K562 (cell line): Measurements from ENCODE around the gene STX11. TPM values are rescaled to one million over a fixed set of nuclear protein-coding genes. Genes with fewer than 3 reads are reported as not detected.

ENCODE experiments used
- ARID2 ChIP-seq: fragments of 450-650 bp; IDR thresholded peaks from 2 replicates; pipeline ENCODE4 v1.6.1; 2017; ENCODE audit warnings: antibody characterized with exemption, mild to moderate bottlenecking
- CBFB ChIP-seq: sonication (generic); formaldehyde crosslinking; IDR thresholded peaks from 2 replicates; pipeline ENCODE4 v1.4.0; 2020; ENCODE audit warnings: mild to moderate bottlenecking, missing genetic modification reagents
- CBX2 ChIP-seq: fragments of 200-600 bp; sonication (generic); IDR thresholded peaks from one replicate; pipeline ENCODE4 v1.6.1; 2012; ENCODE audit warnings: mild to moderate bottlenecking, low read length, inconsistent platforms; ENCODE audit not compliant: insufficient read depth, poor library complexity, severe bottlenecking
- CC2D1A ChIP-seq: fragments of 450-650 bp; IDR thresholded peaks from 2 replicates; pipeline ENCODE4 v1.6.1; 2017; ENCODE audit warnings: mild to moderate bottlenecking
- DACH1 ChIP-seq: fragments of 450-650 bp; IDR thresholded peaks from 2 replicates; pipeline ENCODE4 v1.6.1; 2018; ENCODE audit not compliant: partially characterized antibody
- DNMT1 ChIP-seq: fragments of 450-650 bp; IDR thresholded peaks from 2 replicates; pipeline ENCODE4 v1.6.1; 2016; ENCODE audit warnings: antibody characterized with exemption, mild to moderate bottlenecking
- FOXO4 ChIP-seq: fragments of 450-650 bp; formaldehyde crosslinking; IDR thresholded peaks from 2 replicates; pipeline ENCODE4 v1.4.0; 2020; ENCODE audit warnings: mild to moderate bottlenecking, moderate library complexity
- GATA2 ChIP-seq: sonication (generic); formaldehyde crosslinking; IDR thresholded peaks from 2 replicates; pipeline ENCODE4 v1.4.0; 2020; ENCODE audit warnings: mild to moderate bottlenecking, missing genetic modification reagents
- HBP1 ChIP-seq: fragments of 450-650 bp; formaldehyde crosslinking; IDR thresholded peaks from 2 replicates; pipeline ENCODE4 v1.4.0; 2022; ENCODE audit warnings: missing genetic modification characterization
- HES1 ChIP-seq: fragments of 450-650 bp; IDR thresholded peaks from 2 replicates; pipeline ENCODE4 v1.6.1; 2016; ENCODE audit warnings: low read depth, mild to moderate bottlenecking, moderate library complexity
- HMGN3 ChIP-seq: IDR thresholded peaks from 2 replicates; pipeline ENCODE4 v1.6.1; 2011; ENCODE audit warnings: borderline replicate concordance, low read depth, mild to moderate bottlenecking, mixed read lengths, low read length; ENCODE audit not compliant: insufficient read length; ENCODE audit errors: extremely low read depth
- MAZ ChIP-seq, 2 experiments: fragments of 450-650 bp in 1 of 2; sonication (generic) in 1 of 2; formaldehyde crosslinking; IDR thresholded peaks in 1 of 2; conservative IDR thresholded peaks in 1 of 2; 2 replicates each; pipeline versions ENCODE4 v1.4.0 to v1.5.0; 2020; ENCODE audit warnings: mild to moderate bottlenecking in 1 of 2, missing genetic modification reagents in 1 of 2
- MYBL2 ChIP-seq, 2 experiments: fragments of 450-650 bp in 1 of 2; sonication (generic) in 1 of 2; formaldehyde crosslinking in 1 of 2; IDR thresholded peaks; 2 replicates each; pipeline versions ENCODE4 v1.6.1 to v1.8.1; 2017 to 2022; ENCODE audit warnings: borderline replicate concordance in 1 of 2, inconsistent platforms in 1 of 2, low read depth in 1 of 2, mild to moderate bottlenecking in 1 of 2, missing genetic modification reagents in 1 of 2, moderate library complexity in 1 of 2
- MYC ChIP-seq, 2 experiments: fragments of 250-450 bp in 1 of 2; sonication (Bioruptor Pico) in 1 of 2; IDR thresholded peaks; 2 replicates each; pipeline versions ENCODE4 v1.5.1 to v1.6.1; 2012 to 2021; ENCODE audit warnings: low read depth in 2 of 2, borderline replicate concordance in 1 of 2, improper control_type of control experiment in 1 of 2, low read length in 1 of 2, mild to moderate bottlenecking in 1 of 2, moderate library complexity in 1 of 2
- POLR3A ChIP-seq: IDR thresholded peaks from 2 replicates; pipeline ENCODE4 v1.6.1; 2011; ENCODE audit warnings: borderline replicate concordance, mild to moderate bottlenecking, moderate library complexity; ENCODE audit not compliant: insufficient read length, insufficient read depth; ENCODE audit errors: extremely low read depth
- SETDB1 ChIP-seq: IDR thresholded peaks from one replicate; pipeline ENCODE4 v1.6.1; 2012; ENCODE audit warnings: low read length, control low read depth, inconsistent platforms
- SFPQ ChIP-seq: fragments of 200-400 bp; formaldehyde crosslinking; IDR thresholded peaks from 2 replicates; pipeline ENCODE4 v1.6.1; 2017; ENCODE audit warnings: mild to moderate bottlenecking, low read depth, low read length, moderate library complexity
- XRCC5 ChIP-seq: fragments of 200-400 bp; formaldehyde crosslinking; IDR thresholded peaks from 2 replicates; pipeline ENCODE4 v1.6.1; 2017; ENCODE audit warnings: low read depth, mild to moderate bottlenecking, low read length
- ZNF311 ChIP-seq: fragments of 250-450 bp; sonication (Bioruptor Pico); IDR thresholded peaks from 2 replicates; pipeline ENCODE4 v1.4.0; 2020; ENCODE audit warnings: mild to moderate bottlenecking, moderate library complexity
- ZNF395 ChIP-seq: fragments of 200-800 bp; sonication (Bioruptor generic); IDR thresholded peaks from 2 replicates; pipeline ENCODE4 v1.6.1; 2017; ENCODE audit warnings: missing genetic modification characterization, missing compliant biosample characterization
- polyA plus RNA-seq, 8 experiments: library from polyadenylated mRNA; depleted of rRNA in 4 of 8; stranded (reverse) in 5 of 8; unstranded in 3 of 8; fragments of >200 nt; fragmentation: Nextera tagmentation in 2 of 8; fragmentation: Illumina TruSeq in 1 of 8; extraction: Ambion mirVana in 2 of 8; extraction: Trizol in 1 of 8; gene quantifications; 2 replicates each; pipeline versions ENCODE4 v1.2.1 to v1.2.3, GENCODE V29; 2011 to 2014; ENCODE audit warnings: inconsistent platforms in 1 of 8, missing spikeins in 1 of 8
- total RNA-seq, 7 experiments: library from RNA; depleted of rRNA in 6 of 7; stranded (reverse); fragments of >200 nt in 6 of 7; fragmentation: Illumina TruSeq in 2 of 7; extraction: Trizol in 2 of 7; gene quantifications; 2 replicates each; pipeline versions ENCODE4 v1.2.1 to v1.2.3, GENCODE V29; 2011 to 2021; ENCODE audit warnings: low replicate concordance in 1 of 7

STX11 gene
- total and polyA plus RNA-seq, 9 of the 15 experiments (the other 6 are each of a cell fraction or from before 2014, with no cell fraction given) = 0.06 to 0.73 (median 0.40) TPM

- TF ChIP-seq DNMT1 (0 out of 2 replicates have a peak, but pooled peaks have one; percentile 74), HMGN3 (no peak), SFPQ (no peak), HES1 (no peak), ZNF311 (CRISPR knock-in tag) (no peak), GATA2 (no peak), XRCC5 (no peak), MYC (IDR thresholded peaks at IDR 0.05; ENCODE audit: low read depth, low read length) (no peak), MYC (CRISPR knock-in tag; IDR thresholded peaks at IDR 0.05; ENCODE audit: borderline replicate concordance, low read depth) (no peak), ZNF395 (CRISPR knock-in tag) (0 out of 2 replicates have a peak, but pooled peaks have one; percentile 17), MYBL2 (IDR thresholded peaks at IDR 0.05; ENCODE audit: low read depth) (no peak), MYBL2 (CRISPR knock-in tag; IDR thresholded peaks at IDR 0.05; ENCODE audit: borderline replicate concordance) (no peak), HBP1 (no peak), CBFB (CRISPR knock-in tag) (no peak), CBX2 (no peak), ARID2 (no peak), CC2D1A (0 out of 2 replicates have a peak, but pooled peaks have one; percentile 48), DACH1 (no peak), SETDB1 (no peak), FOXO4 (peak; percentile 8; the same call in 1 of the 2 replicates), MAZ (CRISPR knock-in tag; conservative IDR thresholded peaks at IDR 0.05 in 1 of 2, IDR thresholded peaks at IDR 0.05 in 1 of 2) (no peak; a peak in 1 of 4 replicates), POLR3A (no peak)
Measured at GRCh38 chr6:144215402-144215931, 65.2 kb downstream of the STX11 start (continued).
